Adipose tissue (tissue), 3 donors: ENCODE results near the gene MYBPC2. TPM values are rescaled to one million over a fixed set of nuclear protein-coding genes. Genes with fewer than 3 reads are reported as not detected.

ENCODE experiments used
- polyA plus RNA-seq, 3 donors: library from polyadenylated mRNA; stranded (reverse); fragments of 200-250 nt; gene quantifications; one replicate each; pipeline ENCODE4 v1.2.3, GENCODE V29; 2013
- donor health status: healthy with polysubstance abuse.
- donor health status: Bipolar disorder and iron deficiency.
- donor health status: healthy.

Gene MYBPC2
- polyA plus RNA-seq, 3 donors, result 0.06 to 0.34 (median 0.15) TPM

Other genes with a start within 250 kb of the MYBPC2 start
- 10 to 100 TPM; 20.6 to 42.6 (median 21.9) TPM for gene MYH14, start 229.3 kb upstream of the MYBPC2 start, polyA plus RNA-seq
- gene KCNC3, start 103.5 kb upstream of the MYBPC2 start, polyA plus RNA-seq, result 1 to 10 TPM in 1 of 3 donors, under 1 TPM in 2; 0.51 to 1.4 (median 0.67) TPM
- gene NAPSA, start 67.3 kb upstream of the MYBPC2 start, polyA plus RNA-seq, result 1 to 10 TPM in 2 of 3 donors, under 1 TPM in 1; 0.28 to 2.1 (median 1.4) TPM
- gene NR1H2, start 56.4 kb upstream of the MYBPC2 start, polyA plus RNA-seq, result 10 to 100 TPM; 37.0 to 87.1 (median 79.2) TPM
- gene POLD1, start 48.5 kb upstream of the MYBPC2 start, polyA plus RNA-seq, result 10 to 100 TPM; 12.1 to 23.8 (median 13.5) TPM
- gene SPIB, start 14.0 kb upstream of the MYBPC2 start, polyA plus RNA-seq, result 1 to 10 TPM in 1 of 3 donors, under 1 TPM in 2; 0.34 to 1.4 (median 0.46) TPM
- 10 to 100 TPM; 42.4 to 75.0 (median 69.1) TPM for gene EMC10, start 43.6 kb downstream of the MYBPC2 start, polyA plus RNA-seq
- 1 to 10 TPM in 2 of 3 donors, under 1 TPM in 1; 0.68 to 2.7 (median 1.8) TPM for gene GARIN5A, start 44.0 kb downstream of the MYBPC2 start, polyA plus RNA-seq
- gene JOSD2, start 78.3 kb downstream of the MYBPC2 start, polyA plus RNA-seq, result 10 to 100 TPM; 34.9 to 61.6 (median 56.8) TPM
- under 1 TPM in 1 of 3 donors, not detected in 2; 0.36 TPM for gene ASPDH, start 81.0 kb downstream of the MYBPC2 start, polyA plus RNA-seq
- gene LRRC4B, start 135.5 kb downstream of the MYBPC2 start, polyA plus RNA-seq, result 1 to 10 TPM in 2 of 3 donors, under 1 TPM in 1; 0.52 to 3.0 (median 1.6) TPM
- under 1 TPM; 0.07 to 0.24 (median 0.11) TPM for gene SYT3, start 207.0 kb downstream of the MYBPC2 start, polyA plus RNA-seq
- 1 to 10 TPM in 1 of 3 donors, not detected in 2; 1.5 TPM for gene C19orf81, start 216.6 kb downstream of the MYBPC2 start, polyA plus RNA-seq